Heart left ventricle (tissue), 16 donors: ENCODE data around the gene LOXL3. TPM values are rescaled to one million over a fixed set of nuclear protein-coding genes. Genes with fewer than 3 reads are reported as not detected.

Source experiments
- ATAC-seq, 4 donors: fragments of 200-7000 bp; cut with Tn5 transposase; one replicate each; pipeline ENCODE4 v1.9.1; 2020 to 2022; ENCODE audit warnings: moderate library complexity in 4 of 4, mild to moderate bottlenecking in 3 of 4, moderate number of reproducible peaks in 1 of 4
- DNase-seq, 5 donors: peaks; one replicate each; pipeline ENCODE4 v3.0.0-alpha.2; 2020
- H3K27ac ChIP-seq, 12 donors: fragments of 200-600 bp; sonication (generic) in 4 of 12; one replicate each; pipeline versions ENCODE4 v1.5.0 to v1.8.0; 2016 to 2022; ENCODE audit warnings: mild to moderate bottlenecking in 2 of 12
- H3K27me3 ChIP-seq, 9 donors: fragments of 200-600 bp; sonication (generic) in 2 of 9; one replicate each; pipeline versions ENCODE4 v1.5.1 to v1.8.0; 2016 to 2022; ENCODE audit warnings: mild to moderate bottlenecking in 3 of 9
- H3K36me3 ChIP-seq, 9 donors: fragments of 200-600 bp; sonication (generic) in 2 of 9; one replicate each; pipeline versions ENCODE4 v1.5.0 to v1.8.0; 2018 to 2022; ENCODE audit warnings: mild to moderate bottlenecking in 2 of 9
- H3K4me1 ChIP-seq, 12 donors: fragments of 200-600 bp; sonication (generic) in 4 of 12; one replicate each; pipeline versions ENCODE4 v1.5.0 to v1.8.0; 2016 to 2022; ENCODE audit warnings: mild to moderate bottlenecking in 3 of 12
- H3K4me3 ChIP-seq, 12 donors: fragments of 200-600 bp; sonication (generic) in 4 of 12; one replicate each; pipeline versions ENCODE4 v1.5.0 to v1.8.0; 2017 to 2022; ENCODE audit warnings: mild to moderate bottlenecking in 9 of 12, moderate library complexity in 4 of 12
- H3K9me3 ChIP-seq, 12 donors: fragments of 200-600 bp; sonication (generic) in 4 of 12; one replicate each; pipeline versions ENCODE4 v1.5.0 to v1.8.0; 2016 to 2022; ENCODE audit warnings: mild to moderate bottlenecking in 1 of 12
- CTCF ChIP-seq, 12 donors: fragments of 200-600 bp; sonication (generic) in 4 of 12; IDR thresholded peaks; one replicate each; pipeline versions ENCODE4 v1.5.0 to v1.8.0; 2018 to 2022; ENCODE audit warnings: antibody characterized with exemption in 12 of 12, mild to moderate bottlenecking in 5 of 12
- POLR2A ChIP-seq, 2 donors: fragments of 450-650 bp; IDR thresholded peaks; one replicate each; pipeline ENCODE4 v1.6.1; 2017; ENCODE audit warnings: antibody characterized with exemption in 2 of 2, mild to moderate bottlenecking in 2 of 2, moderate library complexity in 2 of 2
- WGBS, 4 donors: extraction: QIAGEN DNeasy Blood & Tissue Kit in 2 of 4; methylation state at CpG; one replicate each; pipeline versions ENCODE4 v1.1.5 to v1.1.7; 2013 to 2018; 5-methylcytosine and 5-hydroxymethylcytosine counted together
- intact Hi-C, 10 donors: fragments of 100-400 bp; cut with DNase I; formaldehyde crosslinking; loops; one replicate each; pipeline versions ENCODE4 v1.11.1 to v1.14.2; 2022
- polyA plus RNA-seq, 2 donors: library from polyadenylated mRNA; stranded (reverse); fragments of 200-250 nt; gene quantifications; one replicate each; pipeline ENCODE4 v1.2.3, GENCODE V29; 2013
- total RNA-seq, 9 donors: library from RNA; depleted of rRNA in 2 of 9; stranded (reverse); fragments of >200 nt in 2 of 9; fragmentation: NEBNext Ultra II Directional in 3 of 9; extraction: Animal tissue kit (Norgen Biotek cat#: 25700) in 3 of 9; gene quantifications; one replicate each; pipeline versions ENCODE4 v1.1.0 to v1.2.4, GENCODE V29; 2016 to 2023
- donor health status: ischemic (EF 13 %, LVEDD 7.1; RV severe dilation, severe dysfunction).
- donor health status: healthy with polysubstance abuse.
- donor health status: DM: no; HTN: yes; CAD: no.
- donor health status: DM: no; HTN: no; CAD: no.
- donor health status: ischemic (EF 25% LVEDD 6.9; RV normal size, moderate dysfunction).
- donor health status: ischemic (EF 25% LVEDD 5.7; RV mildly dilated, moderate dysfunction).
- donor health status: healthy.
- donor health status: DM: yes; HTN: yes; CAD: no.
- donor health status: ischemic (EF 35%, LVEDD 5.7; RV mildly dilated, moderate dysfunction).
- donor health status: nonischemic (EF 11% LVEDD 7.7; RV severe dilation, severe dysfunction).
- donor health status: DM: yes; HTN: yes; CAD: no.
- donor health status: PGD.
- donor health status: ischemic (EF 29% LVEDD 5.4; RV normal size, mild dysfunction).
- donor health status: nonischemic (EF 23%, LVEDD 6.1; RV moderate dilation, normal function).

Gene LOXL3
- total and polyA plus RNA-seq, 11 donors, result 1.5 to 8.7 (median 3.0) TPM

GRCh38 chr2:74495440-74495839 is 58.3 kb downstream of the LOXL3 start:
- DNase-seq, result no peak
- ATAC-seq, result no peak
- H3K27ac ChIP-seq, result no peak overlapping the region
- H3K4me3 ChIP-seq, result no peak overlapping the region
- 83 to 94% (median 86%) methylated on average over 1 of the region's 1 CpG for WGBS, 4 donors
- no peaks in the 10 kb centered on the region for H3K9me3 ChIP-seq
- TF ChIP-seq POLR2A (IDR thresholded peaks at IDR 0.05), result no peak
- TF ChIP-seq CTCF (IDR thresholded peaks at IDR 0.05), result no peak
- intact Hi-C loops, result no loop called here
- H3K27me3 ChIP-seq, result peaks cover 21 to 38% (median 32%) of the 10 kb centered on the region in 9 donors
- peaks cover 5 to 31% (median 26%) of the 10 kb centered on the region in 12 donors for H3K4me1 ChIP-seq
- peaks cover 0 to 41% (median 40%) of the 10 kb centered on the region in 9 donors for H3K36me3 ChIP-seq

GRCh38 chr2:74493546-74493945 is 60.2 kb downstream of the LOXL3 start:
- TF ChIP-seq CTCF (IDR thresholded peaks at IDR 0.05), result no peak
- no peak for TF ChIP-seq POLR2A (IDR thresholded peaks at IDR 0.05)
- peaks cover 0 to 58% (median 46%) of the 10 kb centered on the region in 9 donors for H3K36me3 ChIP-seq
- H3K9me3 ChIP-seq, result no peaks in the 10 kb centered on the region
- no peak overlapping the region for H3K4me3 ChIP-seq
- H3K4me1 ChIP-seq, result peaks cover 5 to 14% (median 11%) of the 10 kb centered on the region in 12 donors
- DNase-seq (no peak), ATAC-seq (no peak)
- WGBS, 4 donors, result 88 to 95% (median 91%) methylated on average over 3 of the region's 3 CpGs
- no peak overlapping the region for H3K27ac ChIP-seq
- intact Hi-C loops, result no loop called here
- H3K27me3 ChIP-seq, result peaks cover 6 to 19% (median 13%) of the 10 kb centered on the region in 9 donors

GRCh38 chr2:74491648-74492544 is 61.8 kb downstream of the LOXL3 start:
- ATAC-seq (no peak), DNase-seq (no peak)
- WGBS, 4 donors, result 93 to 98% (median 95%) methylated on average over 11 to 12 of the region's 12 CpGs
- no peak overlapping the region for H3K27ac ChIP-seq
- no peak overlapping the region for H3K4me3 ChIP-seq
- no peaks in the 10 kb centered on the region for H3K4me1 ChIP-seq
- intact Hi-C loops, result no loop called here
- peaks cover 0 to 74% (median 53%) of the 10 kb centered on the region in 9 donors for H3K36me3 ChIP-seq
- no peak for TF ChIP-seq POLR2A (IDR thresholded peaks at IDR 0.05)
- TF ChIP-seq CTCF (IDR thresholded peaks at IDR 0.05), result no peak
- peaks cover 0 to 2% (median 0%) of the 10 kb centered on the region in 9 donors for H3K27me3 ChIP-seq
- H3K9me3 ChIP-seq, result no peaks in the 10 kb centered on the region

GRCh38 chr2:74489906-74490305 is 63.8 kb downstream of the LOXL3 start:
- DNase-seq (no peak), ATAC-seq (no peak)
- Histone ChIP-seq H3K4me1 (no peaks in the 10 kb centered on the region), H3K27ac (no peak overlapping the region), H3K9me3 (no peaks in the 10 kb centered on the region), H3K4me3 (no peak overlapping the region), H3K36me3 (peaks cover 0 to 94% (median 69%) of the 10 kb centered on the region in 9 donors), H3K27me3 (no peaks in the 10 kb centered on the region)
- WGBS, 4 donors, result 92 to 97% (median 92%) methylated on average over 9 of the region's 9 CpGs; no CpG with 5 or more reads in 1 of the 4 donors
- intact Hi-C loops, result loop anchor here in 1 of 10 donors (5.0 kb wide), 1 partner anchor 37 kb away; the partner anchor contains the start of genes AUP1, DQX1 and HTRA2
- TF ChIP-seq CTCF (IDR thresholded peaks at IDR 0.05) (no peak), POLR2A (IDR thresholded peaks at IDR 0.05) (no peak)
